Measurements from ENCODE around the gene TET1. TPM values are rescaled to one million over a fixed set of nuclear protein-coding genes. Genes with fewer than 3 reads are reported as not detected.

The TET1 gene
- total RNA-seq, 6 experiments from 2014 or later, result 2.1 to 2.7 (median 2.5) TPM

- no peak for DNase-seq
- Mint-ChIP-seq H3K4me1 (ENCODE audit: low read depth) (peaks cover 26% of the 10 kb centered on the region), H3K36me3 (ENCODE audit: low read depth) (no peaks in the 10 kb centered on the region), H3K27me3 (ENCODE audit: insufficient read depth) (peaks cover 3% of the 10 kb centered on the region; the same call in 1 of the 2 replicates), H3K4me3 (no peak overlapping the region), H3K27ac (no peak overlapping the region), H3K9me3 (no peaks in the 10 kb centered on the region)
- TF ChIP-seq CTCF (IDR thresholded peaks at IDR 0.05), result no peak
Observed at GRCh38 chr10:68553138-68553537, 7.0 kb upstream of the TET1 start.

- no peak for TF ChIP-seq CTCF (IDR thresholded peaks at IDR 0.05)
- peaks cover 3% of the 10 kb centered on the region; the same call in 1 of the 2 replicates for H3K27me3 Mint-ChIP-seq (ENCODE audit: insufficient read depth)
- H3K36me3 Mint-ChIP-seq (ENCODE audit: low read depth), result no peaks in the 10 kb centered on the region
- DNase-seq, result no peak
- peaks cover 25% of the 10 kb centered on the region for H3K4me1 Mint-ChIP-seq (ENCODE audit: low read depth)
- H3K4me3 Mint-ChIP-seq, result no peak overlapping the region
- no peak overlapping the region for H3K27ac Mint-ChIP-seq
- H3K9me3 Mint-ChIP-seq, result no peaks in the 10 kb centered on the region
Observed at GRCh38 chr10:68553599-68553998, 6.5 kb upstream of the TET1 start.

- H3K4me1 Mint-ChIP-seq (ENCODE audit: low read depth), result peaks cover 35% of the 10 kb centered on the region
- no peak overlapping the region for H3K27ac Mint-ChIP-seq
- H3K36me3 Mint-ChIP-seq (ENCODE audit: low read depth), result no peaks in the 10 kb centered on the region; the same call in 1 of the 2 replicates
- peaks cover 3% of the 10 kb centered on the region for H3K27me3 Mint-ChIP-seq (ENCODE audit: insufficient read depth)
- no peak for DNase-seq
- no peaks in the 10 kb centered on the region for H3K9me3 Mint-ChIP-seq
- no peak for TF ChIP-seq CTCF (IDR thresholded peaks at IDR 0.05)
- no peak overlapping the region for H3K4me3 Mint-ChIP-seq
Observed at GRCh38 chr10:68558478-68558877, 1.7 kb upstream of the TET1 start.

- Mint-ChIP-seq H3K4me3 (peak overlapping the region; percentile 92), H3K4me1 (ENCODE audit: low read depth) (peaks cover 37% of the 10 kb centered on the region), H3K27me3 (ENCODE audit: insufficient read depth) (peaks cover 2% of the 10 kb centered on the region), H3K36me3 (ENCODE audit: low read depth) (no peaks in the 10 kb centered on the region; the same call in 1 of the 2 replicates), H3K9me3 (no peaks in the 10 kb centered on the region), H3K27ac (no peak overlapping the region)
- no peak for DNase-seq
- TF ChIP-seq CTCF (IDR thresholded peaks at IDR 0.05), result no peak
Observed at GRCh38 chr10:68559251-68559650, 886 bp upstream of the TET1 start.

GRCh38 chr10:68559841-68560185 is 324 bp upstream of the TET1 start:
- DNase-seq, result no peak
- Mint-ChIP-seq H3K9me3 (no peaks in the 10 kb centered on the region), H3K36me3 (ENCODE audit: low read depth) (no peaks in the 10 kb centered on the region; the same call in 1 of the 2 replicates), H3K27me3 (ENCODE audit: insufficient read depth) (peaks cover 2% of the 10 kb centered on the region), H3K4me1 (ENCODE audit: low read depth) (peaks cover 37% of the 10 kb centered on the region), H3K4me3 (peak overlapping the region; percentile 92), H3K27ac (peak overlapping the region; percentile 9; the same call in 1 of the 2 replicates)
- TF ChIP-seq CTCF (IDR thresholded peaks at IDR 0.05), result no peak

Data from HFFc6 (cell line).